ENCODE results near the gene SMARCAD1. TPM values are rescaled to one million over a fixed set of nuclear protein-coding genes. Genes with fewer than 3 reads are reported as not detected.

Gene SMARCAD1
- total RNA-seq, 1 experiment from 2014 or later, result 57.1 TPM

- no peak overlapping the region for H4K8ac ChIP-seq (replicated peaks; ENCODE audit: insufficient read length, low read depth, low read length)
- no peaks in the 10 kb centered on the region for H3K36me3 Mint-ChIP-seq (ENCODE audit: insufficient read depth in 1 of 3, low read depth in 3 of 3)
- H3K18ac ChIP-seq (ENCODE audit: insufficient read length, low read depth, low read length), result no peak overlapping the region
- no peak overlapping the region for H2AFZ ChIP-seq (ENCODE audit: low read length)
- H3K56ac ChIP-seq (ENCODE audit: insufficient read length, low read depth, low read length), result no peak overlapping the region
- no peaks in the 10 kb centered on the region for H3K27me3 Mint-ChIP-seq (ENCODE audit: low read depth)
- H3K4me1 ChIP-seq (ENCODE audit: insufficient read depth, low read length), result no peaks in the 10 kb centered on the region
- H3K4ac ChIP-seq (ENCODE audit: low read depth, low read length), result no peak overlapping the region
- 0 out of 5 replicates have a peak, but pooled peaks cover 0 to 1% of the 10 kb centered on the region in 2 experiments for H3K9me3 Mint-ChIP-seq
- no peaks in the 10 kb centered on the region for H3K79me1 ChIP-seq (ENCODE audit: insufficient read depth, low read depth, low read length, poor library complexity, severe bottlenecking)
- no peak overlapping the region; a peak in 1 of 5 replicates for H3K4me3 Mint-ChIP-seq
- no peaks in the 10 kb centered on the region for H4K20me1 ChIP-seq (ENCODE audit: control insufficient read depth, insufficient read depth, insufficient read length)
- no peak overlapping the region for H2BK12ac ChIP-seq (ENCODE audit: insufficient read length, low read depth, low read length)
- no peaks in the 10 kb centered on the region for H3K9me3 ChIP-seq (ENCODE audit: control insufficient read depth, low read depth, low read length)
- H3K14ac ChIP-seq (ENCODE audit: insufficient read depth, low read length), result no peak overlapping the region
- H3T11ph ChIP-seq (ENCODE audit: low read length), result no peak overlapping the region
- WGBS (ENCODE audit: extremely low coverage, insufficient read length, low lambda C conversion rate), result no CpG with 5 or more reads among the region's 5 CpGs
- TF ChIP-seq CTCF (conservative IDR thresholded peaks at IDR 0.05), result peak; percentile 58
- no peaks in the 10 kb centered on the region for H3K23me2 ChIP-seq (ENCODE audit: insufficient read length, low read depth, low read length, poor library complexity, severe bottlenecking)
- H2BK15ac ChIP-seq (ENCODE audit: low read depth, low read length), result no peak overlapping the region
- H4K91ac ChIP-seq (ENCODE audit: insufficient read length, low read depth, low read length), result no peak overlapping the region
- no peak for DNase-seq
- no peak overlapping the region for H2BK20ac ChIP-seq (ENCODE audit: low read depth, low read length, poor library complexity, severe bottlenecking)
- peaks cover 5 to 20% of the 10 kb centered on the region in 2 experiments for H3K4me1 Mint-ChIP-seq
- no peak overlapping the region for H3K23ac ChIP-seq (ENCODE audit: insufficient read length, low read depth, low read length)
- no peak overlapping the region for H3K9ac ChIP-seq (ENCODE audit: extremely low read depth, insufficient read length, low read length)
- H2BK5ac ChIP-seq (ENCODE audit: insufficient read length, low read length), result no peak overlapping the region
- no peak overlapping the region for H4K5ac ChIP-seq (ENCODE audit: insufficient read length, low read depth, low read length)
- H3K79me2 ChIP-seq (ENCODE audit: insufficient read depth, low read length), result no peaks in the 10 kb centered on the region
- no peak overlapping the region for H2AK5ac ChIP-seq (ENCODE audit: insufficient read length, low read length)
- no peak overlapping the region for H2BK120ac ChIP-seq (ENCODE audit: low read depth, low read length, poor library complexity, severe bottlenecking)
- H3K27me3 ChIP-seq (ENCODE audit: insufficient read depth, low read length), result no peaks in the 10 kb centered on the region
- H3K27ac ChIP-seq (ENCODE audit: insufficient read length, low read depth, low read length), result no peak overlapping the region
- H3K27ac Mint-ChIP-seq, result no peak overlapping the region
- no peak overlapping the region for H3K4me2 ChIP-seq (ENCODE audit: insufficient read depth, insufficient read length, low read length)
Observed at GRCh38 chr4:94332983-94333590, 125.4 kb downstream of the SMARCAD1 start.
